ENCODE measurements around the gene TXNDC2. TPM values are rescaled to one million over a fixed set of nuclear protein-coding genes. Genes with fewer than 3 reads are reported as not detected.

The TXNDC2 gene
- total RNA-seq, 4 donors from 2014 or later, result 0.07 to 0.24 TPM; not detected in 2

DNA sequence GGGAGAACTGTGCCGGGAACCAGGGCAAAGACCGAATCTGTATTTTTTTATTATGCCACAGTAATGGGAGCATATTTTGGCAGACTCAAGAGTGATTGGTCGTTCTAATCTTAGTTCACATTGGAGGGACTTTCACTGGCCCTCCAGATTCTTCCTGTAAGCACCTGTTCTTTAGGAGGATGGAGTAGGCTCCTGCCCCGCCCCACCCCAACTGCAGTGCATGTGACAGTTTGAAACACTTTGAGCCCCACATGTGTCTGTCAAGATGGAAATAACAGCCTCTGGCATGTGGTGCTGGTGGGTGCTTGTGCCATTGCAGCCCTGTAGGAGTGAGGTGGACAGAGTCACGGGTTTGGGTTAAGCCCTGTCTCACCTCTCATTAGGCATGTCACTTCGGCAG is 43.3 kb upstream of the TXNDC2 start:
- no peak for DNase-seq
- no peaks in the 10 kb centered on the region for H3K36me3 ChIP-seq
- no peaks in the 10 kb centered on the region for H3K9me3 ChIP-seq
- intact Hi-C loops (cut with DNase I; ENCODE audit: low total_unique reads), result no loop called here
- H3K4me3 ChIP-seq, result no peak overlapping the region
- no peaks in the 10 kb centered on the region for H3K27me3 ChIP-seq
- no peaks in the 10 kb centered on the region for H3K4me1 ChIP-seq
- H3K27ac ChIP-seq, result no peak overlapping the region
- TF ChIP-seq POLR2A (IDR thresholded peaks at IDR 0.05), result no peak
- TF ChIP-seq, protein P1, sequence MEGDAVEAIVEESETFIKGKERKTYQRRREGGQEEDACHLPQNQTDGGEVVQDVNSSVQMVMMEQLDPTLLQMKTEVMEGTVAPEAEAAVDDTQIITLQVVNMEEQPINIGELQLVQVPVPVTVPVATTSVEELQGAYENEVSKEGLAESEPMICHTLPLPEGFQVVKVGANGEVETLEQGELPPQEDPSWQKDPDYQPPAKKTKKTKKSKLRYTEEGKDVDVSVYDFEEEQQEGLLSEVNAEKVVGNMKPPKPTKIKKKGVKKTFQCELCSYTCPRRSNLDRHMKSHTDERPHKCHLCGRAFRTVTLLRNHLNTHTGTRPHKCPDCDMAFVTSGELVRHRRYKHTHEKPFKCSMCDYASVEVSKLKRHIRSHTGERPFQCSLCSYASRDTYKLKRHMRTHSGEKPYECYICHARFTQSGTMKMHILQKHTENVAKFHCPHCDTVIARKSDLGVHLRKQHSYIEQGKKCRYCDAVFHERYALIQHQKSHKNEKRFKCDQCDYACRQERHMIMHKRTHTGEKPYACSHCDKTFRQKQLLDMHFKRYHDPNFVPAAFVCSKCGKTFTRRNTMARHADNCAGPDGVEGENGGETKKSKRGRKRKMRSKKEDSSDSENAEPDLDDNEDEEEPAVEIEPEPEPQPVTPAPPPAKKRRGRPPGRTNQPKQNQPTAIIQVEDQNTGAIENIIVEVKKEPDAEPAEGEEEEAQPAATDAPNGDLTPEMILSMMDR (IDR thresholded peaks at IDR 0.05), result no peak

- Histone ChIP-seq H3K4me3 (no peak overlapping the region), H3K27me3 (no peaks in the 10 kb centered on the region), H3K36me3 (no peaks in the 10 kb centered on the region), H3K9me3 (no peaks in the 10 kb centered on the region), H3K4me1 (no peaks in the 10 kb centered on the region), H3K27ac (no peak overlapping the region)
- intact Hi-C loops (cut with DNase I; ENCODE audit: low total_unique reads), result no loop called here
- TF ChIP-seq POLR2A (IDR thresholded peaks at IDR 0.05), result no peak
- TF ChIP-seq, protein P1 (IDR thresholded peaks at IDR 0.05), result no peak
- no peak for DNase-seq
These were observed 40.5 kb upstream of the TXNDC2 start for GRCh38 chr18:9845256-9845655.

GRCh38 chr18:9846162-9846925 is 39.4 kb upstream of the TXNDC2 start:
- no peaks in the 10 kb centered on the region for H3K4me1 ChIP-seq

DNA sequence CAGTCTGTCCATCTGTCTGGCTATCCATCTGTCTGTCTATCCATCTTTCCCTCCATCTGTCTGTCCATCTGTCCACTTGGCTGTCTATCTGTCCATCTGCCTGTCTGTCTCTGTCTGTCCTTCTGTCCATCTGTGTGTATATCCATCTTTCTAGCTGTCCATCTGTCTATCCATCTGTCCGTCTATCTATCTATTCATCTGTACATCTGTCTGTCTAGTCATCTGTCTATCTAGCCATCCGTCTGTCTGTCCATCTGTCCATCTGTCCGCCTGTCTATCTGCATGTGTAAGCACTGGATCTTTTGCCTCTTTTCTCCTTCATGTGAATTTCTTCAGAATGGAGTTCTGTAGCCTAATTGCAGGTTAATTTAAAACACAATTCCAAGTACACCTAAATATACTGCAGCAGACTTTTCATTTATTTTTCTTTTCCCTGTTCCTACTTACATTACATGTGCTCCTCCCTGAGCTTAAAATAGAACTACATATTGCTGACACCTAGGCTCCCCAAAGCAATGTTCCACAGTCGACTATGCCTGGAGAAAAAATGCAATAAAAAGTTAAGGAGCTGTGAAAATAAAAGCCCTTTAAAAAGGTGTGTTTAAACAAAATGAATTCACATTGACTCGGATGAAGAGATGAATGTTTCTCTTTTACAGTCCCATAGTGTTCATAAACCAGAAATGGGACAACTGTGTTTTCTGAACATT is 37.4 kb upstream of the TXNDC2 start:
- Histone ChIP-seq H3K36me3 (no peaks in the 10 kb centered on the region), H3K9me3 (no peaks in the 10 kb centered on the region), H3K27ac (no peak overlapping the region), H3K4me1 (no peaks in the 10 kb centered on the region), H3K27me3 (no peaks in the 10 kb centered on the region), H3K4me3 (no peak overlapping the region)
- intact Hi-C loops (cut with DNase I; ENCODE audit: low total_unique reads), result no loop called here
- DNase-seq, result no peak
- TF ChIP-seq POLR2A (IDR thresholded peaks at IDR 0.05), result no peak
- TF ChIP-seq, protein P1 (IDR thresholded peaks at IDR 0.05), result no peak

More at GRCh38 chr18:9846162-9846925, 39.4 kb upstream of the TXNDC2 start:
- no peaks in the 10 kb centered on the region for H3K9me3 ChIP-seq
- intact Hi-C loops (cut with DNase I; ENCODE audit: low total_unique reads), result no loop called here
- H3K36me3 ChIP-seq, result no peaks in the 10 kb centered on the region
- TF ChIP-seq, protein P1 (IDR thresholded peaks at IDR 0.05), result no peak
- TF ChIP-seq POLR2A (IDR thresholded peaks at IDR 0.05), result no peak
- DNase-seq, result no peak
- H3K27me3 ChIP-seq, result no peaks in the 10 kb centered on the region
- H3K27ac ChIP-seq, result no peak overlapping the region
- H3K4me3 ChIP-seq, result no peak overlapping the region

All from uterus (tissue), 4 donors.